ENCODE results near the gene P2RY6.
"Not testable (repeated sequence)": the region's sequence is repeated elsewhere in the genome, so short reads cannot be mapped to it uniquely, and the experiment has no call there.

The P2RY6 gene

DNA sequence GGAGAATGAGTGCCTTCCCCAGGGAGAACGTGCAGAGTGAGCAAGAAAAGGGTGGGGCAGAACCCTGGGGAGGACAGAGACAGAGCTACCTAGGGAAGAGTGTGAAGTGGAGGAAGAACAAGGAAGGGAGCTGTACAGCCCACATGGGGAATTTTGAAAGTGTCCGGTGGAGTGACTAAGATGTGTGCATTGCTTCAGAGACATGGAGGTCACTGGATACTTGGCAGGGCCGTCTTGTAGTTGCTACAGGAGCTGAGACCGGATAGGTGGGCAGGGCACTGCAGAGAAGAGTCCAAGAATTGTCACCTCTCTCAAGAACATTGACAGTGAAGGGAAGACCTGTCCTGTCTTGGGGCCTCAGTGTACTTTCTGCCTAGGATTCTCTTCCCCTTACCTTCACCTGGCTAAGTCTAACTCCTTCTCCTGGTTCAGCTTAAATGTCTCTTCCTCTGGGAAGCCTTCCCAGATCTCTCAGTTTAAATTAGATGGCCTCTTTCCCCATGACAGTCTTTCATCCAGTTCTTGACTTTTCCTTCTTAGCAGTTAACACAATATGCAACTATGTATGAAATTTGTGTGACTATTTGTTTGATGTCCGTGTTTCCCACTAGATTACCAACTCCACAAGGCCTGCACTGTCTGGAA, 9.2 kb upstream of the P2RY6 start:
- no peak for DNase-seq

DNA sequence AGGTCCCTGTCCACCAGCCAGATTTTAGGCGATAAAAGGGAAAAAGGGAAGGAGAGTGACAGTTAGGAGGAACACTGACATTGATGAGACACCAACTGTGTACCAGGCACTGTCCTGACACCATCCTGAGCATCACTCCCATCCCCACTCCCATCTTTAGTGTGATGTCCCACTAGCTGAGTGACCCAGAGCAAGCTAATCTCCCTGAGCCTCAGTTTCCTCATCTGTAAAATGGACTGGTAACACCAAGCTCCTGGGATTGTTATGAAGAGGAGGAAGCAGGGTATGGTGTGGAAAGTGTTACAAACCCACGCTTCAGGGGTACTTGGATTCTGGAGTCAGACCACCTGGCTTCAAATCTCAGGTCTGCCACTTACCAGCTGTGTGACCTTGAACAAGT, 8.5 kb upstream of the P2RY6 start:
- DNase-seq: no peak

DNA sequence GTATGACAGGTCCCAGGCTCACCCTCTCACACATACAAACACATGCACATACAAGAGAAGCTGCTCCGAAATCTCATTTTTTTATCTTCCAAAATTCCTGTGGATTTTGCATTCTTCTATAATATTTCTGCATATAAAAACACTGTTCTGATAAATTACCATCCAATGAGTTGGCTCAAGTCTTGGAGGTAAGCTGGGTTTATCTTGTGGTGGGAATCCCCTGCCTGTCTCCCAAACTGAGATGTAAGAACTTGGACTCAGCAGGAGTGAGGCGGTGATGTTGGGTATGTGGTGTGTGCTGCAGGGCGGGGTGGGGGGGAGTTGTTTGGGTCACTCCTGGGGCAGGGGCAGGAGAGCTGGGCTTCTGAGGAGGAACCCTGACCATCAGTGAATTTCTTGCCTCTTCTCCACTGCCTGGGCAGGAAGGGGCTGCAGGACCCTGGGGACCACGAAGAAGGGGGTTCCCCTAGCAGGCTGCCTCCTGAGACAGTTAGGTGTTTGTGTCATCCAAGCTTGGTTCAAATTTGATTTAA, 6.8 kb upstream of the P2RY6 start:
- DNase-seq: no peak

DNA sequence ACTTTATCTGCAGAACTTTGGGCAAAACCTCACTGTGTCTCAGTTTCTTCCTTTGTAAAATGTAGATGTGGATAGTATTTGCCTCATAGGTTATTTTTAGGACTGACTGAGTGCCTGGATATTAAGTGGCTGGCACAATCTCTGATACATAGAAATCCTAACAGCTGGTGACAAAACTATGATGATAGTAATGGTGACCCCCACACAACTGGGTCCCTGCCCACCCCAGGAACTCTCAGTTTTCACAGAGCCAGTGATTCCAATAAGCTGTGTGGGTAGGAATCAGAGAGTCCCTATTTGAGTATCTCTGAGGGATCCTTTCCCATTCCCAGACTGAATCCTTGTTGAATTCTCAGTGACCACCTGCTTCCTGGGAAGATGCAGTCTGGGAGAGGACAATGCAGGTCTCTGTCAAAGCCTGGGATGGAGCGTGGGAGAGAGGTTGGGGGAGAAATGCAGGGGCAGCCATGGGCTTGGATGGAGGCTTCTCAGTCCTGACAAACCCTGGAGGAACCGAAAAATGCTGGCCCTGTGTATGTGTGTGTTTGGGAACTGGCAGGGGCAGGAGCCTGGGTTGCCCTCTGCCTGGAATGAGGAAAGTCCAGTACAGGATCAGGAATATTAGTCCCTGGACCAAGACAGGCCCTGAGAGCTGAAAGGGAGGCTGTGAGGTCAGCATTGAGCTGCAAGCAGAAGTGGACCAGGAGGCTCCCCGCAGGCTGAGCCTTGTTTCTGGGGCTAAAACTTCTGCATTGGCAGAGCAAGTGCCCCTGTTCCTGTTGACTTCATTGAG, 6.1 kb upstream of the P2RY6 start:
- DNase-seq: no peak

DNA sequence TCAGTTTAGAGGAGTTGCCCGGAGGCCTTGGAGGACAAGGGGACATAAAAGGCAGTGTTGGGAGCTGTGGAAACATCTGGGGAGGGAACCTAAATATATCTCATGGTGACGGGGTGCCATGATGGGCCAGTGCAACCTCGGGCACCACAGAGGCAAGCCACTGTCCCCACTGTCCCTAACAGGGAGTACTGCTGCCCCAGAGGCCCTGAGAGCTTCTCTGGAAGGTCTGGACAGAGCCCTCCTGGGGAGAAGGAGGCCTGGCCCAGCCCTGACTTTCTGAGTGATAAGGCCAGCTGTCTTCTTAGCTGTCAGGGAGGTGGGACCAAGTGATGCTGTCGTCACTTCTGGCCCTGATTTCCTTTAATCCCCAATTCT, 5.5 kb upstream of the P2RY6 start:
- DNase-seq: no peak

DNA sequence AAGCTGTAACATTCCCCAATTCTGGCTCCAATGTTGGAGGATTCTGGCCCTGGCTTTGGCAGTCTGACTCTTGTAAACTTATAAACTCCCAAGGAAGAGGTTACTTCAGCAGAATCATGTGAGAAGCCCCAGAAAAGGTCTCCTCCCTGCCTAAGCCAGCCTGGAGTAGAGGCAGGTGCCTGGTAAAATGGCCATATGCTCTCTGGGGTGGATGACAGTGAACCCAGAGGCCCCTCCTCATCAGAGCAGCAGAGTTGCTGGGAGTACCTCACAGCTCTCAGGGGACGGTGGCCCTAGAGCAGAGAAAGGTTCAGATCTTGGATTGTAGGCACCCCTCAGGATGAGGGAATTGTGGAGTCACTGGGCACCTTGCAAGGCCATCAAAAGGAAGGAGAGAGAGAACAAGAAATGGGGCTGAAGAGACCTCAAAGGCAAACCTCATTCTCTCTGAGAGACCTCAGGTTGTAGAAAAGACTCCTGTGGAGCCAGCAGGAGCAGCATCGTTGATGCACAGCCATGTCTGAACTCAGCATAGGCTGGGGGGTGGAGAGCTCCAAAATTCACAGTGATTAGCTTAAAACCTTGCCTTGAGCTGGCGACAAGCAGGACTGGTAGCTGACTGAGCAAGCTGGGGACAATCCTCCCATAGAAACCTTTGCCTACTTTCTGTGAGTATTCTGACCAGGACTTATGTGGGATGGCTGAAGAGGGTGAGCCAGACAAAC, 4.9 kb upstream of the P2RY6 start:
- no peak for DNase-seq

DNA sequence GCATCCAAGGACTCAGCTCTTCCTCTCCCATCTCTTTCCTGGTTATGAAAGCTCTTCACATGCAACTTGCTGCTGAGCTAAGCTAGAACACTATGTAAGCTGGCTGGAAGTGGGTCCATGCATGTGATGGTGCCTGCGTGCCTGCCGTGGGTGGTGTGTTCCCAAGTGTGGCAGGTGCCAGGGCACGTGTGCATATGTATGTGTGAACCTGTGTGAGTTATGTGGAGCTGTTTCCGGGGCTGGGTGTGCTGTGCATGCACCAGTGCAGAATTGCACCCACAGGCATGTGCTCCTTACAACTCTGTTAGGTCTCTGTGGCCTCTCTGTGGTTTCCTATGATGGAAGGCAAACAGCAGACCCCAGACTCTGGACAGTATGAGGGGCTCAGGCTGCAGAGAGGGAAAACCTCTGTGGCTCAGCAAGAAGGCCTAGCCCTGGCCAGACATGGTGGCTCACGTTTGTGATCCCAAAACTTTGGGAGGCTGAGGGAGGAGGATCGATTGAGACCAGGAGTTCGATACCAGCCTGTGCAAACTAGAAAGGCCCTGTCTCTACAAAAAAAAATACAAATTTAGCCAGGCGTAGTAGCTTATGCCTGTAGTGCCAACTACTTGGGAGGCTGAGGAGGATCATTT, 4.1 kb upstream of the P2RY6 start:
- DNase-seq: no peak

DNA sequence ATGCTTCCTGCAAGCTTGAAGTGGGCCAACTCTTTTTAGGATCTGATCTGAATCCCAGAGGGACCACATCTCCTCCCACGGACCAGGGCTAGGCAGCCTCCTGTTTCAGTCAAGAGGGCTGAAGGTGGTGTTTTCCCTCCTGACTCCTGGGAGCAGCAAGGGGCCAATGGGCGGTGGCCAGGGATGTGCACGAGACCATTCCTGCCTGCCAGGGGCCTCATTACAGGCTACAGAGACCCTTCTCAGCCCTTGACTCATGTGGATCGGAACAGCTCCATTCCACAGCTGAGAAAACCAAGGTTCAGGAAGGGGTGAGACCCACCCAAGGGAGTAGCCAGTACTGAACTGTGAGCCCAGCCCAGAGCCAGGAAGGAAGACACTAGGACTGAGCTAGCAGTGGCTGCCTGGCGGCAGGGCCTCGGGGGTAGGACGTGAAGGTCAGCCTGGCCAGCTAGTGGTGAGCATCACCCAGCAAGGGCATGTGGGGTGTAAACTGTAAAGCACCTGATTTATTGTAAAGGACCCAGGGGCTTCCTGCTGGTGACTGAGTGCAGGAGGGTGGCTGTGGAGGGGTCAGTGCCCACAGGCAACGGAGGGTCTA, 3.4 kb upstream of the P2RY6 start:
- DNase-seq: no peak

DNA sequence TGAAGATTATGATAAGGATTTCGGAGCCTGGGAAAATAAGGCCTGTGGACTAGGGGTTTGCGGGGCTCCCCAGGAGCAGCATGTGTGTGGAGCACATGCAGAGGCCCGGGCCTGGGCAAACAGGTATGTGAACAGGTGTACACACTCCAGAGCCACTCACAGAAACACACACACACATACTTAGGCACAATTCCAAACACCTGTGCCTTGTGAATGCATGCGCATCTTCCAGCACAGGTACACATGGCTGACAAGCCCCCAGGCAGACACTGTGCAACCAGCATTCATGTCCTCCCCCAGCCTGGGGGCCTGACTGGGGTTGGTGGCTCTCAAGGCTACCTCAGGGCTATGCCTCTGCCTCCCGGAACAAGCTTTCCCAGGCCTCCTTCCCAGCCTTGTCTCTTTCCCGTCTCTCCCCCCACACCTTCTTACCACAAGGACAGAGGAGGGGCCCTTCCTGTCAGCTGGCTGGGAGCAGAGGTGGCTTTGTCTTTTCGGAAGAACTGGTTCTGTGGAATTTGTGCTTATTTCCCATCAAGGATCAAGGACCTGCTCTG, 2.6 kb upstream of the P2RY6 start:
- no peak for DNase-seq

DNA sequence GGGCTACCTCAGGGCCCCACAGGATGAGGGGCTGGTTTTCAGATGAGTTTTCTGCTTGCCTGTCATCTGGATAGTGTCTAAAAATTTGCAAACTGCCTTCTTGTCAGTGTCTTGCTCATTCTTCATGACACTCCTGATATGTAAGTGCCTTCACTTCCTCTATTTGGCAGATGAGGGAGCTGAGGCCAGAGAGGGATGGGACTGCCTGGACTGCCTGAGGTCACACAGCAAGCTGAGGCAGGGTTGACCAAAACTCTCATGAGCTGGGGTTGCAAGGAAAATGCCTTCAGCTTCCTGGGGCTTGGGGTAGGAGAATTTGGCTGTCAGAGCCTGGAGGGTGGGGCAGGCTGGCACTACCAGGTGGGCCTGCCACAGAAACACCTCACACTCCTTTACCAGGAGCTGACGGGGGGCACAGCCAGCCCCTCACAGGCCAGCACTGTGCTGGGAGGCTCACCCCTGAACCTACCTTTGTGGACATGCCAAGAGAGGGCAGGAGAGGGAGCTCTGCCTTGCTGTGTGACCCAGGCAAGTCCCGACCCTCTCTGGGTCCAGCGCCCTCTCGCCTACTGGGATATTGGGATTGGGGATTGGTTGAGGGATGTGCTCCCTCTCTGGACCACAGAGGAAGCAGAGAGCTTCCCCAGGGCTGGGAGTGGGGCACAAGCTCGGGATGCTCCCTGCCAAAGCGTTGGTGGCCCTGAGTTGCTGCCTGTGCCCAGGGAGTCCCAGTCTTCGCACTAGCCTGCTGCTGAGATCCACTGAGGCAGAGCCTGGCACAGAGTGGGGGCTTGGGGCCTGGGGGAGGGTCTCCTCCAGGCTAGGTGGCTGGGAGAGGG, 1.9 kb upstream of the P2RY6 start:
- no peak for DNase-seq

DNA sequence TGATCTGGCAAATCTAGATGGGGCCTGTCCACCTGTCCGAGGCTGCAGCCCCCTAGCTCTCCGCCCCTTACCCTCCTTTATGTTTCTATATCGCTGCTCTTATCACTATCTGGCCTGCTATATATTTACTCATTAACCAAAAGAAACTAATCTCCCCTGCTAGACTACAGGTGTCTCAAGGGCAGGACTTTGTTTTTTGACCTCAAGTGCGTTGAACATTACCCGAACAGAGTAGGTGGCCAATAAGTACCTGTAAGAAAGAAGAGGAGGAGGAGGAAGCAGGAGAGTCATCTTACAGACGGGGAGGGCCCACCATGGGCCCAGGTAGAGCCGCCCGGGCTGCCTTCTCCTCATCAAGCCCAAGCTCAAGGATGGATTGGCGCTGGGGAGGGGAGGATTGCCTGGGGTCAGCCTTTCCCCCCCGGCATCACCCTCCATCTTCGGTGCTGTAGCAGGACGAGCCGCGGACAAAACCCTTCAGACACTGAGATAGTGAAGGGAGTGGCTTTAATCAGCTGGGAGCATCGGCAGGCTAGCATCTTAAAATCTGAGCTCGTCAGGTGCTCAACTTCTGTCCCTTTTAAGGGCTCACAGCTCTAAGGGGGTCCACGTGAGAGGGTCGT, 1.2 kb upstream of the P2RY6 start:
- DNase-seq: no peak

DNA sequence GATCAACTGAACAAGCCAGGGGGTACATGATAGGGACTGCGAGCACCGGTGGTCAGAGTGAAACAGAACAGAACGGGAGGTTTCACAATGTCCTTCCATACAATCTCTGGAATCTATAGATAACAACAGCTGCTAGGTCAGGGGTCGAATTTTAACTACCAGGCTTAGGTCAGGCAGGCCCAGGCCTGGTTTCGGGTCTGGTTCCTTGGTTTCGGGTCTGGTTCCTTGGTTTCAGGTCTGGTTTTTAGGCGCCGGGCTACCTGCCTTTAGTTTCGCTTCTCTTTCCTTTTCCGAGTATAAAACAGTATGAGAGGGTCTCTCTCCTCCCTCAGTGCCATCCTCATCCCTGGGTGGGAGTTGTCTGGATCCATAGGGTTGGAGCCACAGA, 666 bp upstream of the P2RY6 start:
- DNase-seq: not testable (repeated sequence)

DNA sequence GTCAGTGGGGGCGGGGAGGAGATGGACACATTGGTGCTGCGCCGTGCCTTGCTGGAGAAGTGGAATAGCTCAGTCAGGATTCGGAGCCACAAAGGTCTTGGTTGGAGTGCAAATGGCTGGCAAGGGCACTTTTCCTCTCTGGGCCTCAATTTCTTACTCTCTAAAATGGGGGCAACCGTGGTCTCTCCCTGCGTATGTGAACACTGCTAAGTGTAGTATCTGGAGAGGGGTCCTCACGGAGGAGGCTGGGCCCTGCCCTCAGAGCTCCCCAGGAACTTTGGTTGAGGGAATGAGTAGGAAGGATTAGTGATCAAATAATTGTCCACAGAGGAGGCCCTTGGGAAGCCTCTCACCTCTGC, 521 bp downstream of the P2RY6 start:
- no peak for DNase-seq

DNA sequence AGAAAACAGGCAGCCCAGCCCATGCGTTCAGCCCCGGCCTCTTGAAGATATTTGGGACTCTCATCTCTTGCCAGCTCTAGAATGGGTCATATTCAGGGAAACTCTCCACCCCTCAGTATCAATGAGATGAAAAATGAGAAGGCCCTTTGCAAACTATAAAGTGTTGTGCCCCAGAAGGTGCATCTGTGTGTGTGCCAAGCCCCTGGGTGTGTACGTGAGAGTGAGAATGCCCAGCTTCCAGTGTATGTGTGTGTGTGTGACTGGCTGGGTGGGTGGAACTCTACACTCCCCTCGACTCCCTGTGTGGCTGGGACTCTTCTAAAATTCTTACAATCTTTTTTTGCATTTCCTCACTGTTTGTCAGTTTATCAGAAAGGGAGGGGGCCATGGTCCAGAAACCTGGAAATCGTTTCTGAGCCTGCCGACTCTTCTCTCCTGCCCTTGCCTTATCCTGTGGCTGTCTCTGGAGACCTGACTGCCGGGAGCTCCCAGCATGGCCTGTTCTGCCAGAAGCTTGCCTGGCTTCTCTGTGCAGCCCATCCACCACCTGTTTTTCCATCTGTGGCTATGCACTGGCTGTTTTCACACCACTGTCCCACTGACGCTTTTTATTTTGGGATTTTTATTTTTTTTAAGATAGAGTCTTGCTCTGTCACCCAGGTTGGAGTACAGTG, 1.2 kb downstream of the P2RY6 start:
- no peak for DNase-seq

DNA sequence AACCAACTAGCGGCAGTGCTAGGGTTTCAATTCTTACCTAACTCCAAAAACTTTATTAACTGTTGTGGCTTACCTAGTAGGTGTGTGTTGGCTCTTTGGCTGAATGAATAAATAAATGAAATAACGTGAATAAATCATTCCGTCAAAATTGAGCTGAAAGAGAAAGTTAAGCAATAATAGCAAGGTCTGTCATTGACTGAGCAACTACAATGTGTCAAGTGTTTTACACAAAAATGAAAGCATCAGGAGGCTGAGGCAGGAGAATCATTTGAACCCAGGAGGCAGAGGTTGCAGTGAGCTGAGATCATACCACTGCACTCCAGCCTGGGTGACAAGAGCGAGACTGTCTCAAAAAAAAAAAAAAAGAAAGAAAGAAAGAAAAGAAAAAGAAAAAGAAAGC, 2.1 kb downstream of the P2RY6 start:
- DNase-seq: not testable (repeated sequence)

DNA sequence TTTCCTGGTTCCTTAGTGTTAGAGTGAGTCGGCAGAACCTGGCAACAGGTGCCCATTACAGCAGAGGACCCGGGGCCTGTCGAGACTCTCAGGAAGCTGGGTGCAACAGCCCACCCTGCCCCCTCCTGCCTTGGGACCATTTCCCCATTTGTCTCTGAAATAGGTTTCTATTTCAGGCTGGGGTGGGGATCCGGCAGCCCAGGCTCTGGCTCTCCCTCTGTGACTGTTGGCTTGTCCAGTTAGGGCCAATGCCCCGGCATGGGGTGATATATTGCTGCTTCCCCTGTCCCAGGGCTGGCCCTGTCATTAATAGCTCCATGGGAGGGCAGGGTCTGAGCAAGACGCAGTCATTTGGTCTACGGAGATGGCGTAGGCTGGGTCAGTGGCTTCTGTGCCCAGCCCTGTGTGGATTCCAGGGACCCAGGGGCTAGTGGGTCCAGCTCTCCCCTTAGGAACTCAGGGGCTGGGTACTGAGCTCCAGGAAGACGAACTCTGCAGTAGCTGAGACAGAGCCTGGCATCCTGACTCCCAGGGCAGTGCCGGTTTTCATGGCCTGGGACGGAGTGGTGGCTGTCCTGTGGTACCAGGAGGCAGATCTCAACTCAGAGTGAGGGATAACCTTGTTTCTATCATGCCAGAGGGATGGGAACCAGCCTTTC, 2.7 kb downstream of the P2RY6 start:
- no peak for DNase-seq

DNA sequence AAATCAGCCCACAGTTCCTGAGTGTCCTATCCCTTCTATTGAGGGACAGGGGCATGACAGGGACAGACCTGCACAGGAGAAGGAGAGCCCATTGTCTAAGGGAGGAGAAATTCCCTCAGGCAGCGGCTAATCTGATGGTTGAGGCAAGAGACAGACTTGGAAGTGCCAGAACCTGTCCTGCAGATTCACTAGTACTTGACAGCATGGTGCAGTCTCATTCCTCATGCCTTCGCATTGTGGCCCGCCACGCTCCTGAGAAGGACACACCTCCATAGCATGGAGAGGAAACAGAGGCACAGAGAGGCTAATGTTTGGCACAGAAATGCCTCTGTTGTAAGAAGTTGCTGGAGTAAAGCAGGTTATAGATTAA, 3.2 kb downstream of the P2RY6 start:
- no peak for DNase-seq

DNA sequence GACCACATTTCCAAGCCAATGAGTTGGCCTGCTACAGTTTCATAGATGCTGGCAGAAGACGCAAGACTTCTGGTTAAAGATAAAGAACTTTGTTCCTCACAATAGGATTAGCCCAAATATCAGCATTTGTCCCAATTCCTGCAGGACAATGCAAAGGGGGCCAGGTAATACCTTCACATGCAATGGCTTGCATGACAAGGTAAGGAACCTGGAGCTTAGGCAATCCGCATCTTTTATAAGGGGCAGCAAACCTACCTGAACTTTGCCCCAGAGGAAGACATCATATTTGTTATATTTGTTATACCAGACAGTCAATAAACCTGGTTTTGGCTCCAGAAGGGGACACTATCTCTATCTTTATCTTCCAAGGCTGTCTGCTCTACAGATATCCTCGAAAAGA, 5.3 kb downstream of the P2RY6 start:
- no peak for DNase-seq

DNA sequence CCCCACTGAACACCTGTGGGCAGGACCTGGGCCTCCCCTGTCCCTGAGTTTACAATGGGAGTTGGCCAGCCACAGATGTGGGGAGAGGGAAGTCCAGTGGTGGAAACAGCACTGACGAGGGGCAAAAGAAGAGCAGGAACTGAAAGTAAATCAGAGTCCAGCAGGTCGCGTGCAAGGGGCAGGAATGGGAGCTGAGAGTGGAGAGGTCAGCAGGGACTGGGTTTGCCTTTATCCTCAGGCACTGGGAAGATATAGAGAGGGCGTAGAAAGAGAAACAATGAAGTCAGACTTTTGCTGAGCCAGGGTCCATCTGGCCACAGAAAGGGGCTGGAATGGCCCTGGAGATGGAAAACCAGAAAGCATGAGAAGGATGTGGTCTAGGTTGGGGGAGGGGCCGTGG, 8.5 kb downstream of the P2RY6 start:
- DNase-seq: no peak

DNA sequence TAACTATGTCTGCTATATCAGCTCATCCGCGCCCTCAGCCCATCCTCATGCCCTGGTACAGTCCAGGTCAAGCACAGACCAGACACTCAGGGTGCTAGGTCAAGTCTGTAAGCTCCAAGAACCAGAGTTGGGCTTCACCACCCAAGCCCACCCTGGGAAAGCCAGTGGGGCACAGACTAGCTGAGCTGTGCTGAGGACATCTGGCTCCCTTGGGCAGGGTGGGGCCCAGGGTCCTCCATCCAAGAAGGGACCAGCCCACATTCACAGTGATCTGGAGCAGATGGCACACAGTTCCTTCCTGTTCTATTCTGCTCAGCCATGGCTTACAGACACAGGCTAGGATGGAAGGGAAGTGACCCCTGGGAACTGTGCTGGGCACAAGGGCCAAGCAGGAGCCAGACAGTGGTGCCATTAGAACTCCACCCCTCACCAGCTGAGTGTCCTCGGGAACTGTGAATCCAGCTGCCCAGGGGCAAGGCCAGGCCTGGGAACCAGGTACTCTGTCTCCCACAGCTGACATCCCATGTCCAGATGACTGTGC, 9.1 kb downstream of the P2RY6 start:
- DNase-seq: no peak

Data from NCI-H2081 treated with DMSO at 0.1 percent for 48 hours (cell line).